ENCODE results near the gene IREB2. TPM values are rescaled to one million over a fixed set of nuclear protein-coding genes. Genes with fewer than 3 reads are reported as not detected.

IREB2 gene
- total RNA-seq, 4 donors from 2014 or later = 28.4 to 43.5 (median 30.8) TPM

DNA sequence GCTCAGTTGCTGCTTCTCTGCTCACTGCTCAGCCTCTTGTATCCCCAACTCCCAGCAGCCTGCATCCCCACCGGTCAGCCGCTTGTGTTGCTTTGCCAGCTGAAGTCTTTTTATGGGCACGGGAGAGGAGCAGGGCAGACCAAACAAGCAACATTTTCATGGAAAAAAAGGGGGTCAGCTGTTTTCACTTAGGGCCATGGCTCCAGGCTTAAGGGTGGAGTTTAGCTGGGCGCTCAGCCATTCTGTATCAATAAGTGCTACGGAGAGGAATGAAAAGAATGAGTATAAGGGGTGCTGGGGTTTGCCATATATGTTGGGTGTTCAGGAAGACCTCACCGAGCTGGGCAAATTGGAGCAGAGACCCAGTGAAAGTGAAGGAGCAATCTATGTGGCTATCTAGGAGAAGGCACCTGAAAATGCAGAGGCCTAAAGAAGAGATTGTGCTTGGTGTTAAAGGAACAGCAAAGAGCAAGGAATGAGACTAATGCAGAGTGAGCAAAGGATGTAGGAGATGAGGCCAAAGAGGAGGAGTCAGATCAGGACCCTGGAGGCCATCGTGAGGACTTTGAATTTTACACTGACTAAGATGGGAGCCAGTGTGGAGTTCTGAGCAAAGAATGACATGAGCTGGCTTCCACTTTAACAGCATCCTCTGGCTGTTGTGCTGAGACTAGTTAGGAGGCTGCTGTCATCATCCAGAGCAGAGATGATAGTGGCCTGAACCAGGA, 16.6 kb upstream of the IREB2 start:
- 44 to 50% methylated on average over 7 of the region's 7 CpGs for WGBS, 2 donors
- intact Hi-C loops (cut with DNase I; ENCODE audit: low total_unique reads) = loop anchor here (5.0 kb wide), 1 partner anchor 114 kb away; no protein-coding TSS in a partner anchor
- H3K4me3 ChIP-seq (ENCODE audit: low read depth, poor library complexity, severe bottlenecking) = no peak overlapping the region
- DNase-seq (ENCODE audit: low spot score in 2 of 2) = peak in 1 of 2 donors; percentile 63
- TF ChIP-seq, protein P1, sequence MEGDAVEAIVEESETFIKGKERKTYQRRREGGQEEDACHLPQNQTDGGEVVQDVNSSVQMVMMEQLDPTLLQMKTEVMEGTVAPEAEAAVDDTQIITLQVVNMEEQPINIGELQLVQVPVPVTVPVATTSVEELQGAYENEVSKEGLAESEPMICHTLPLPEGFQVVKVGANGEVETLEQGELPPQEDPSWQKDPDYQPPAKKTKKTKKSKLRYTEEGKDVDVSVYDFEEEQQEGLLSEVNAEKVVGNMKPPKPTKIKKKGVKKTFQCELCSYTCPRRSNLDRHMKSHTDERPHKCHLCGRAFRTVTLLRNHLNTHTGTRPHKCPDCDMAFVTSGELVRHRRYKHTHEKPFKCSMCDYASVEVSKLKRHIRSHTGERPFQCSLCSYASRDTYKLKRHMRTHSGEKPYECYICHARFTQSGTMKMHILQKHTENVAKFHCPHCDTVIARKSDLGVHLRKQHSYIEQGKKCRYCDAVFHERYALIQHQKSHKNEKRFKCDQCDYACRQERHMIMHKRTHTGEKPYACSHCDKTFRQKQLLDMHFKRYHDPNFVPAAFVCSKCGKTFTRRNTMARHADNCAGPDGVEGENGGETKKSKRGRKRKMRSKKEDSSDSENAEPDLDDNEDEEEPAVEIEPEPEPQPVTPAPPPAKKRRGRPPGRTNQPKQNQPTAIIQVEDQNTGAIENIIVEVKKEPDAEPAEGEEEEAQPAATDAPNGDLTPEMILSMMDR (IDR thresholded peaks at IDR 0.05) = no peak
- TF ChIP-seq POLR2A (IDR thresholded peaks at IDR 0.05) = no peak

DNA sequence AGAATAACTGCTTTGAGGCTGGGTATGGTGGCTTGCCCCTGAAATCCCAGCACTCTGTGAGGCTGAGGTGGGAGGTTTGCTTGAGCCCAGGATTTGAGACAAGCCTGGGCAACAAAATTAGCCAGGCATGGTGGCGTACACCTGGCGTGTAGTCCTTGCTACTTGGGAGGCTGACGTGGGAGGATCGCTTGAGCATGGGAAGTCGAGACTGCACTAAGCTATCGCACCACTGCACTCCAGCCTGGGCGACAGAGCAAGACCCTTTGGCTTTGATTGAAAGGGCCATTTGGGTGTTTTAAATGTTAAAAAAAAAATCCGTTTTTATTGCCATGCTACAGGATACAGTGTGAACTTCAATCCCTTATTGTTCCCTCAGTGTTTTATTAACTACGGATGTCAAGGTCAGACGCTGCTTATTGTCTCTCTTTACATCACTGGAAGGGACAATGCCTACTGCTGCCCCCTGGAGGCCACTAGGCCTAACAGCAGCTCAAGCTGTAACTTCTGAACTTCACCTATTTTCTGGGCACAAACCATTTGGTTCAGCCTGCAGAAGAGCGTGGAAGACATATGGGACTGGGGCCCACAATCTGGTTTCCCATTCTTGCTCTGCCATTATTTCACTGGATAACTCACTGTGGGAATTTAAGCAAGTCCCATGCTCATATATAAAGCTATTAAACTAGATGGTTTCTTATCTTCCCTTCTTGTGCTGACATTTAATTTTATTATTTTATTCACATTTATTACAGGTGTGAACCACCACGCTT, 15.3 kb upstream of the IREB2 start:
- no peak for TF ChIP-seq POLR2A (IDR thresholded peaks at IDR 0.05)
- TF ChIP-seq, protein P1 (IDR thresholded peaks at IDR 0.05) = no peak
- 49% methylated on average over 12 of the region's 12 CpGs for WGBS, 2 donors
- no peak overlapping the region for H3K4me3 ChIP-seq (ENCODE audit: low read depth, poor library complexity, severe bottlenecking)
- DNase-seq (ENCODE audit: low spot score in 2 of 2) = peak; percentile 37 to 90
- intact Hi-C loops (cut with DNase I; ENCODE audit: low total_unique reads) = loop anchor here (5.0 kb wide), 1 partner anchor 115 kb away; no protein-coding TSS in a partner anchor

DNA sequence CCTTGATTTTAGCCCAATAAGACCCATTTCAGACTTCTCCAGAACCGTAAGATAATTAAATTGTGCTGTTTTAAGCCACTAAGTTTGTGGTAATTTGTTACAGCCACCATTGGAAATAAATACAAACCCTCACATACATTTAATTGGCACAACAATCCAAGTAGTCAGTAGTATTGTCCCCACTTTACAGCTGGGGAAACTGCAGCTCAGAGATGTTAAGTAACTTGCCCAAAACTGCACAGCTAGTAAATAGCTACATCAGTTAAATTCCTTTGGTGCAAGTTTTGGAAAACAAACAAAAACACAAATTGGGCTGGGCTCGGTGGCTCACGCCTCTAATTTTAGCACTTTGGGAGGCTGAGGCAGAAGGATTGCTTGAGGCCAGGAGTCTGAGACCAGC, 13.3 kb upstream of the IREB2 start:
- 68 to 74% methylated on average over 3 of the region's 3 CpGs for WGBS, 2 donors
- intact Hi-C loops (cut with DNase I; ENCODE audit: low total_unique reads) = loop anchor here (5.0 kb wide), 1 partner anchor 117 kb away; no protein-coding TSS in a partner anchor
- TF ChIP-seq, protein P1 (IDR thresholded peaks at IDR 0.05) = no peak
- no peak for TF ChIP-seq POLR2A (IDR thresholded peaks at IDR 0.05)
- peak in 1 of 2 donors; percentile 8 for DNase-seq (ENCODE audit: low spot score in 2 of 2)
- no peak overlapping the region for H3K4me3 ChIP-seq (ENCODE audit: low read depth, poor library complexity, severe bottlenecking)

DNA sequence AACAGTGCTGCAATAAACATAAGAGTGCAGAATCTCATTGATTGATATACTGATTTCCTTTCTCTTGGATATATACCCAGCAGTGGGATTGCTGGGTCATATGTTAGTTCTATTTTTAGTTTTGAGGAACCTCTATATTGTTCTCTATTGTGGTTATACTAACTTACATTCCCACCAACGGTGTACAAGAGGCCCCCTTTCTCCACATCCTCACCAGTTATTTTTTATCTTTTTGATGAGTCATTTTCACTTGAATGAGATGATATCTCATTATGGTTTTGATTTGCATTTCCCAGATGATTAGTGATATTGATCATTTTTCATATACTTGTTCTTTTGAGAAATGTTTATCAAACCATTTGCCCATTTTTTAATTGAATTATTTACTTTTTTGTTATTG, 12.4 kb upstream of the IREB2 start:
- intact Hi-C loops (cut with DNase I; ENCODE audit: low total_unique reads) = no loop called here
- WGBS, 2 donors = 27 to 43% methylated on average over 1 of the region's 1 CpG

DNA sequence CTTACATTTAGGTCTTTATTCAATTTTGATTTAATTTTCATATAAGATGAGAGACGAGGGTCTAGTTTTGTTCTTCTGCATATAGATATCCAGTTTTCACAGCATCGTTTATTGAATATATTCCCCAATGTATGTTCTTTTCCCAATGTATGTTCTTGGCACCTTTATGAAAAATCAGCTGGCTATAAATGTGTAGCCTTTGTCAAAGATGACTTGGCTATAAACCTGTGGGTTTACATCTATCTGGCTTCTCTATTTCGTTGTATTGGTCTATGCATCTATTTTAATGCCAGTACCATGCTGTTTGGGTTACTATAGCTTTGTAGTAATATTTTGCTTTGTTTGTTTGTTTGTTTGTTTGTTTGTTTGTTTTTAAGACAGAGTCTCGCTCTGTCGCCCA, 11.7 kb upstream of the IREB2 start:
- no peak overlapping the region for H3K4me3 ChIP-seq (ENCODE audit: low read depth, poor library complexity, severe bottlenecking)
- no peak for DNase-seq (ENCODE audit: low spot score in 2 of 2)
- WGBS, 2 donors = 86 to 87% methylated on average over 5 of the region's 5 CpGs
- no peak for TF ChIP-seq POLR2A (IDR thresholded peaks at IDR 0.05)
- TF ChIP-seq, protein P1 (IDR thresholded peaks at IDR 0.05) = no peak
- intact Hi-C loops (cut with DNase I; ENCODE audit: low total_unique reads) = no loop called here

More for the DNA sequence above, 12.4 kb upstream of the IREB2 start:
- no peak overlapping the region for H3K4me3 ChIP-seq (ENCODE audit: low read depth, poor library complexity, severe bottlenecking)
- DNase-seq (ENCODE audit: low spot score in 2 of 2) = no peak
- TF ChIP-seq, protein P1 (IDR thresholded peaks at IDR 0.05) = no peak
- no peak for TF ChIP-seq POLR2A (IDR thresholded peaks at IDR 0.05)
